ENCODE results near the gene DGCR8.

DGCR8 gene

GRCh38 chr22:20126284-20127029, 46.4 kb downstream of the DGCR8 start:
- Histone ChIP-seq H3K36me3 (ENCODE audit: control insufficient read depth in 1 of 2, insufficient read depth in 2 of 2, low read length in 2 of 2) (peaks cover 10 to 47% of the 10 kb centered on the region in 2 donors), H3K4me3 (ENCODE audit: low read depth in 1 of 2, low read length in 2 of 2) (no peak overlapping the region), H3K27me3 (ENCODE audit: low read depth, low read length) (no peaks in the 10 kb centered on the region), H3K9me3 (ENCODE audit: control insufficient read depth in 1 of 2, low read length in 2 of 2) (no peaks in the 10 kb centered on the region), H3K4me1 (ENCODE audit: control insufficient read depth in 1 of 2, insufficient read depth in 2 of 2, low read length in 2 of 2) (peaks cover 0 to 9% of the 10 kb centered on the region in 2 donors), H3K27ac (ENCODE audit: low read length) (no peak overlapping the region)

- Histone ChIP-seq H3K4me3 (ENCODE audit: low read depth in 1 of 2, low read length in 2 of 2) (no peak overlapping the region), H3K27ac (ENCODE audit: low read length) (no peak overlapping the region), H3K9me3 (ENCODE audit: control insufficient read depth in 1 of 2, low read length in 2 of 2) (no peaks in the 10 kb centered on the region), H3K27me3 (ENCODE audit: low read depth, low read length) (no peaks in the 10 kb centered on the region), H3K4me1 (ENCODE audit: control insufficient read depth in 1 of 2, insufficient read depth in 2 of 2, low read length in 2 of 2) (peaks cover 0 to 12% of the 10 kb centered on the region in 2 donors), H3K36me3 (ENCODE audit: control insufficient read depth in 1 of 2, insufficient read depth in 2 of 2, low read length in 2 of 2) (peaks cover 6 to 38% of the 10 kb centered on the region in 2 donors)
These were observed 47.4 kb downstream of the DGCR8 start for GRCh38 chr22:20127318-20127868.

- H3K27ac ChIP-seq (ENCODE audit: low read length): no peak overlapping the region
- no peaks in the 10 kb centered on the region for H3K27me3 ChIP-seq (ENCODE audit: low read depth, low read length)
- peaks cover 5 to 37% of the 10 kb centered on the region in 2 donors for H3K36me3 ChIP-seq (ENCODE audit: control insufficient read depth in 1 of 2, insufficient read depth in 2 of 2, low read length in 2 of 2)
- peaks cover 5 to 19% of the 10 kb centered on the region in 2 donors for H3K4me1 ChIP-seq (ENCODE audit: control insufficient read depth in 1 of 2, insufficient read depth in 2 of 2, low read length in 2 of 2)
- H3K4me3 ChIP-seq (ENCODE audit: low read depth in 1 of 2, low read length in 2 of 2): no peak overlapping the region
- H3K9me3 ChIP-seq (ENCODE audit: control insufficient read depth in 1 of 2, low read length in 2 of 2): no peaks in the 10 kb centered on the region
These were observed 48.0 kb downstream of the DGCR8 start for GRCh38 chr22:20127869-20128618.

- H3K27me3 ChIP-seq (ENCODE audit: low read depth, low read length): no peaks in the 10 kb centered on the region
- H3K4me1 ChIP-seq (ENCODE audit: control insufficient read depth in 1 of 2, insufficient read depth in 2 of 2, low read length in 2 of 2): peaks cover 5 to 22% of the 10 kb centered on the region in 2 donors
- H3K9me3 ChIP-seq (ENCODE audit: control insufficient read depth in 1 of 2, low read length in 2 of 2): no peaks in the 10 kb centered on the region
- H3K36me3 ChIP-seq (ENCODE audit: control insufficient read depth in 1 of 2, insufficient read depth in 2 of 2, low read length in 2 of 2): peaks cover 5 to 34% of the 10 kb centered on the region in 2 donors
- no peak overlapping the region for H3K4me3 ChIP-seq (ENCODE audit: low read depth in 1 of 2, low read length in 2 of 2)
- H3K27ac ChIP-seq (ENCODE audit: low read length): no peak overlapping the region
These were observed 48.5 kb downstream of the DGCR8 start for GRCh38 chr22:20128619-20128901.

GRCh38 chr22:20128902-20129746, 49.1 kb downstream of the DGCR8 start:
- Histone ChIP-seq H3K4me3 (ENCODE audit: low read depth in 1 of 2, low read length in 2 of 2) (no peak overlapping the region), H3K27me3 (ENCODE audit: low read depth, low read length) (no peaks in the 10 kb centered on the region), H3K36me3 (ENCODE audit: control insufficient read depth in 1 of 2, insufficient read depth in 2 of 2, low read length in 2 of 2) (peaks cover 5 to 28% of the 10 kb centered on the region in 2 donors), H3K4me1 (ENCODE audit: control insufficient read depth in 1 of 2, insufficient read depth in 2 of 2, low read length in 2 of 2) (peaks cover 5 to 27% of the 10 kb centered on the region in 2 donors), H3K9me3 (ENCODE audit: control insufficient read depth in 1 of 2, low read length in 2 of 2) (no peaks in the 10 kb centered on the region), H3K27ac (ENCODE audit: low read length) (no peak overlapping the region)

GRCh38 chr22:20129747-20130014, 49.6 kb downstream of the DGCR8 start:
- no peak overlapping the region for H3K27ac ChIP-seq (ENCODE audit: low read length)
- no peak overlapping the region for H3K4me3 ChIP-seq (ENCODE audit: low read depth in 1 of 2, low read length in 2 of 2)
- no peaks in the 10 kb centered on the region for H3K9me3 ChIP-seq (ENCODE audit: control insufficient read depth in 1 of 2, low read length in 2 of 2)
- peaks cover 5 to 33% of the 10 kb centered on the region in 2 donors for H3K4me1 ChIP-seq (ENCODE audit: control insufficient read depth in 1 of 2, insufficient read depth in 2 of 2, low read length in 2 of 2)
- H3K27me3 ChIP-seq (ENCODE audit: low read depth, low read length): no peaks in the 10 kb centered on the region
- H3K36me3 ChIP-seq (ENCODE audit: control insufficient read depth in 1 of 2, insufficient read depth in 2 of 2, low read length in 2 of 2): peaks cover 5 to 25% of the 10 kb centered on the region in 2 donors

- Histone ChIP-seq H3K27ac (ENCODE audit: low read length) (no peak overlapping the region), H3K36me3 (ENCODE audit: control insufficient read depth in 1 of 2, insufficient read depth in 2 of 2, low read length in 2 of 2) (peaks cover 5 to 19% of the 10 kb centered on the region in 2 donors), H3K27me3 (ENCODE audit: low read depth, low read length) (no peaks in the 10 kb centered on the region), H3K9me3 (ENCODE audit: control insufficient read depth in 1 of 2, low read length in 2 of 2) (no peaks in the 10 kb centered on the region), H3K4me3 (ENCODE audit: low read depth in 1 of 2, low read length in 2 of 2) (peak overlapping the region; percentile 3 to 83), H3K4me1 (ENCODE audit: control insufficient read depth in 1 of 2, insufficient read depth in 2 of 2, low read length in 2 of 2) (peaks cover 5 to 37% of the 10 kb centered on the region in 2 donors)
These were observed 50.3 kb downstream of the DGCR8 start for GRCh38 chr22:20130319-20130718.

GRCh38 chr22:20130731-20131596, 50.9 kb downstream of the DGCR8 start:
- peaks cover 5 to 44% of the 10 kb centered on the region in 2 donors for H3K4me1 ChIP-seq (ENCODE audit: control insufficient read depth in 1 of 2, insufficient read depth in 2 of 2, low read length in 2 of 2)
- H3K9me3 ChIP-seq (ENCODE audit: control insufficient read depth in 1 of 2, low read length in 2 of 2): no peaks in the 10 kb centered on the region
- H3K27ac ChIP-seq (ENCODE audit: low read length): no peak overlapping the region
- peak overlapping the region; percentile 50 to 83 for H3K4me3 ChIP-seq (ENCODE audit: low read depth in 1 of 2, low read length in 2 of 2)
- no peaks in the 10 kb centered on the region for H3K27me3 ChIP-seq (ENCODE audit: low read depth, low read length)
- H3K36me3 ChIP-seq (ENCODE audit: control insufficient read depth in 1 of 2, insufficient read depth in 2 of 2, low read length in 2 of 2): peaks cover 1 to 12% of the 10 kb centered on the region in 2 donors

GRCh38 chr22:20131597-20131858, 51.5 kb downstream of the DGCR8 start, which contains the start of gene ZDHHC8:
Gene ZDHHC8 (plus strand): TSS chr22:20131804. CDS start chr22:20131948, 144 bp downstream.
- Histone ChIP-seq H3K9me3 (ENCODE audit: control insufficient read depth in 1 of 2, low read length in 2 of 2) (no peaks in the 10 kb centered on the region), H3K36me3 (ENCODE audit: control insufficient read depth in 1 of 2, insufficient read depth in 2 of 2, low read length in 2 of 2) (peaks cover 0 to 10% of the 10 kb centered on the region in 2 donors), H3K4me1 (ENCODE audit: control insufficient read depth in 1 of 2, insufficient read depth in 2 of 2, low read length in 2 of 2) (peaks cover 5 to 49% of the 10 kb centered on the region in 2 donors), H3K27me3 (ENCODE audit: low read depth, low read length) (no peaks in the 10 kb centered on the region), H3K4me3 (ENCODE audit: low read depth in 1 of 2, low read length in 2 of 2) (peak within 1 kb of the TSS; percentile 53 to 94), H3K27ac (ENCODE audit: low read length) (no peak within 1 kb of the TSS)

- peaks cover 0 to 8% of the 10 kb centered on the region in 2 donors for H3K36me3 ChIP-seq (ENCODE audit: control insufficient read depth in 1 of 2, insufficient read depth in 2 of 2, low read length in 2 of 2)
- H3K27me3 ChIP-seq (ENCODE audit: low read depth, low read length): no peaks in the 10 kb centered on the region
- H3K27ac ChIP-seq (ENCODE audit: low read length): no peak overlapping the region
- H3K4me3 ChIP-seq (ENCODE audit: low read depth in 1 of 2, low read length in 2 of 2): peak overlapping the region; percentile 53 to 94
- no peaks in the 10 kb centered on the region for H3K9me3 ChIP-seq (ENCODE audit: control insufficient read depth in 1 of 2, low read length in 2 of 2)
- peaks cover 5 to 55% of the 10 kb centered on the region in 2 donors for H3K4me1 ChIP-seq (ENCODE audit: control insufficient read depth in 1 of 2, insufficient read depth in 2 of 2, low read length in 2 of 2)
These were observed 52.0 kb downstream of the DGCR8 start for GRCh38 chr22:20131859-20132685.
